Measurements from ENCODE around the gene INTS11.

Gene INTS11

GRCh38 chr1:1357871-1358432 is 33.5 kb upstream of the INTS11 start:
- DNase-seq: no peak

GRCh38 chr1:1356796-1357401 is 32.4 kb upstream of the INTS11 start:
- DNase-seq: no peak

GRCh38 chr1:1356166-1356795 is 31.8 kb upstream of the INTS11 start:
- DNase-seq: no peak

GRCh38 chr1:1355416-1355815 is 31.0 kb upstream of the INTS11 start:
- peak; percentile 31 to 75 (median 58) for DNase-seq

- DNase-seq: no peak
Measured at GRCh38 chr1:1354271-1355247, 30.1 kb upstream of the INTS11 start.

GRCh38 chr1:1353389-1354151 is 29.1 kb upstream of the INTS11 start:
- DNase-seq: no peak

GRCh38 chr1:1352786-1353388 is 28.4 kb upstream of the INTS11 start:
- DNase-seq: no peak

- no peak for DNase-seq
Measured at GRCh38 chr1:1351511-1352427, 27.3 kb upstream of the INTS11 start.

GRCh38 chr1:1349256-1350012 is 25.0 kb upstream of the INTS11 start, which contains the start of gene DVL1:
TSS of gene DVL1 (minus strand) at chr1:1349418. CDS start at chr1:1349065, 353 bp downstream.
- peak; percentile 69 to 93 (median 88) for DNase-seq

- peak in 2 of 4 experiments; percentile 7 to 30 for DNase-seq
Measured at GRCh38 chr1:1348420-1349255, 24.2 kb upstream of the INTS11 start.

- no peak for DNase-seq
Measured at GRCh38 chr1:1347663-1348419, 23.4 kb upstream of the INTS11 start.

- DNase-seq: no peak
Measured at GRCh38 chr1:1347026-1347595, 22.7 kb upstream of the INTS11 start.

- no peak for DNase-seq
Measured at GRCh38 chr1:1346501-1346890, 22.0 kb upstream of the INTS11 start.

- no peak for DNase-seq
Measured at GRCh38 chr1:1345860-1346500, 21.5 kb upstream of the INTS11 start.

- DNase-seq: no peak
Measured at GRCh38 chr1:1345384-1345783, 20.9 kb upstream of the INTS11 start.

- peak in 3 of 4 experiments; percentile 36 to 46 (median 40) for DNase-seq
Measured at GRCh38 chr1:1344655-1345361, 20.3 kb upstream of the INTS11 start.

Data from suppressor macrophage (primary cell).